ENCODE results near the gene DNAJB11. TPM values are rescaled to one million over a fixed set of nuclear protein-coding genes. Genes with fewer than 3 reads are reported as not detected.
A peak's percentile ranks its signal among the peaks of the same experiment; 100 is the strongest.
"Not testable (repeated sequence)": the region's sequence is repeated elsewhere in the genome, so short reads cannot be mapped to it uniquely, and the experiment has no call there.

DNAJB11 gene
- total RNA-seq, 2 experiments from 2014 or later, result 36.9 to 39.5 TPM

- Mint-ChIP-seq H3K9me3 (no peaks in the 10 kb centered on the region), H3K4me1 (ENCODE audit: low read depth) (peaks cover 62% of the 10 kb centered on the region), H3K36me3 (peaks cover 24% of the 10 kb centered on the region), H3K4me3 (no peak overlapping the region), H3K27ac (no peak overlapping the region), H3K27me3 (no peaks in the 10 kb centered on the region)
- ChIA-PET CTCF (interaction anchor here (0.6 to 4.8 kb wide), 2 partner anchors 24 to 621 kb away, joined by 4 to 14 read pairs; no protein-coding TSS in a partner anchor), POLR2A (no interaction called here)
- intact Hi-C loops (cut with micrococcal nuclease), result no loop called here
- DNase-seq, result no peak
Measured at GRCh38 chr3:186564586-186564985, 5.9 kb upstream of the DNAJB11 start.

GRCh38 chr3:186566772-186567071 is 3.8 kb upstream of the DNAJB11 start:
- H3K27me3 Mint-ChIP-seq, result no peaks in the 10 kb centered on the region
- CTCF ChIA-PET, result interaction anchor here (1.3 to 9.2 kb wide), 5 partner anchors 26 to 623 kb away, joined by 3 to 85 read pairs (median 6); partner anchors contain the start of gene AHSG
- POLR2A ChIA-PET, result interaction anchor here (1.0 to 2.6 kb wide), 4 partner anchors 30 to 629 kb away, joined by 3 to 11 read pairs (median 6); partner anchors contain the start of genes EIF4A2 and TRA2B
- H3K4me1 Mint-ChIP-seq (ENCODE audit: low read depth), result peaks cover 59% of the 10 kb centered on the region
- intact Hi-C loops (cut with micrococcal nuclease), result loop anchor here (1.0 to 5.0 kb wide), 3 partner anchors 48 to 461 kb away; partner anchors contain the start of gene RFC4
- peak overlapping the region; percentile 89 for H3K4me3 Mint-ChIP-seq
- DNase-seq, result no peak
- H3K36me3 Mint-ChIP-seq, result peaks cover 16% of the 10 kb centered on the region
- H3K9me3 Mint-ChIP-seq, result no peaks in the 10 kb centered on the region
- H3K27ac Mint-ChIP-seq, result peak overlapping the region; percentile 86

- Mint-ChIP-seq H3K9me3 (no peaks in the 10 kb centered on the region), H3K4me1 (ENCODE audit: low read depth) (peaks cover 57% of the 10 kb centered on the region), H3K27ac (peak within 1 kb of the TSS; percentile 86), H3K36me3 (peaks cover 14% of the 10 kb centered on the region), H3K27me3 (no peaks in the 10 kb centered on the region), H3K4me3 (peak within 1 kb of the TSS; percentile 89)
- ChIA-PET POLR2A (interaction anchor here (1.1 to 2.6 kb wide), 6 partner anchors 27 to 630 kb away, joined by 3 to 11 read pairs (median 5); partner anchors contain the start of genes EIF4A2 and TRA2B), CTCF (interaction anchor here (0.6 to 9.2 kb wide), 5 partner anchors 48 to 624 kb away, joined by 3 to 85 read pairs (median 4); partner anchors contain the start of gene AHSG)
- peak; percentile 96 for DNase-seq
- intact Hi-C loops (cut with micrococcal nuclease), result loop anchor here (1.0 to 5.0 kb wide), 3 partner anchors 48 to 460 kb away; partner anchors contain the start of gene RFC4
Measured at GRCh38 chr3:186567072-186567921, 3.2 kb upstream of the DNAJB11 start, which contains the start of gene TBCCD1. TBCCD1 (minus strand) TSS chr3:186567339; CDS start chr3:186564329, 3,010 bp downstream.

- peaks cover 50% of the 10 kb centered on the region for H3K4me1 Mint-ChIP-seq (ENCODE audit: low read depth)
- ChIA-PET POLR2A (interaction anchor here (0.6 to 3.8 kb wide), 12 partner anchors 9 to 632 kb away, joined by 3 to 49 read pairs (median 4); partner anchors contain the start of genes EIF4A2 and TRA2B), CTCF (interaction anchor here (0.8 to 9.2 kb wide), 7 partner anchors 18 to 631 kb away, joined by 3 to 85 read pairs (median 3); partner anchors contain the start of genes AHSG and TRA2B)
- intact Hi-C loops (cut with micrococcal nuclease), result loop anchor here (5.0 kb wide), 1 partner anchor 458 kb away; no protein-coding TSS in a partner anchor
- H3K9me3 Mint-ChIP-seq, H3K27me3 Mint-ChIP-seq, DNase-seq: not testable (repeated sequence)
- H3K4me3 Mint-ChIP-seq, result peak overlapping the region; percentile 95
- peak overlapping the region; percentile 91 for H3K27ac Mint-ChIP-seq
- peaks cover 19% of the 10 kb centered on the region for H3K36me3 Mint-ChIP-seq
Measured at GRCh38 chr3:186569361-186569760, 1.2 kb upstream of the DNAJB11 start.

DNA sequence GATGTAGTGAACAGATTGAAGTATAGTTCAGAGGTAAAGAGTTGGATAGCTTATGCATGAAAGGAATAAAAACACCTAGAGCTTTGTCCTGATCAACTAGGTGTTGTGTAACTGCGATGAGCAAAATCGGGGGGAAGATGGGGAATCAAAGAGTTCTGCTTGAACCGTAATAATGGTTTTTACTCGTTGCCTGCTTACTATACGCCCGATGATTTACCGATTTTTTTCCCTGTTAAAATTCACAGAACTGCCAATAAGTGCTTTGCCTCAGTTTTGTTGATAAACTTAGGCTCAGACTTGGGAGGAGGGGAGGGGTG is 783 bp upstream of the DNAJB11 start:
- ChIA-PET CTCF (interaction anchor here (0.8 to 9.2 kb wide), 13 partner anchors 11 to 632 kb away, joined by 3 to 85 read pairs (median 3); partner anchors contain the start of genes AHSG and TRA2B), POLR2A (interaction anchor here (0.8 to 3.8 kb wide), 16 partner anchors 11 to 632 kb away, joined by 3 to 49 read pairs (median 6); partner anchors contain the start of genes EIF4A2, ETV5 and TRA2B)
- Mint-ChIP-seq H3K27ac (peak overlapping the region; percentile 91), H3K27me3 (no peaks in the 10 kb centered on the region), H3K4me1 (ENCODE audit: low read depth) (peaks cover 50% of the 10 kb centered on the region), H3K36me3 (peaks cover 22% of the 10 kb centered on the region), H3K9me3 (no peaks in the 10 kb centered on the region), H3K4me3 (peak overlapping the region; percentile 95)
- intact Hi-C loops (cut with micrococcal nuclease), result loop anchor here (1.0 to 5.0 kb wide), 6 partner anchors 21 to 982 kb away; partner anchors contain the start of genes EIF4A2, SENP2 and TRA2B
- no peak for DNase-seq

- peaks cover 29% of the 10 kb centered on the region for H3K36me3 Mint-ChIP-seq
- no peaks in the 10 kb centered on the region for H3K9me3 Mint-ChIP-seq
- ChIA-PET POLR2A (interaction anchor here (0.8 to 3.8 kb wide), 12 partner anchors 13 to 639 kb away, joined by 3 to 49 read pairs (median 8); partner anchors contain the start of genes EIF4A2, ETV5, RPL39L and TRA2B), CTCF (interaction anchor here (0.7 to 9.2 kb wide), 6 partner anchors 35 to 628 kb away, joined by 3 to 85 read pairs (median 4); partner anchors contain the start of gene AHSG)
- H3K4me3 Mint-ChIP-seq, result peak overlapping the region; percentile 95
- H3K4me1 Mint-ChIP-seq (ENCODE audit: low read depth), result peaks cover 44% of the 10 kb centered on the region
- no peak for DNase-seq
- no peaks in the 10 kb centered on the region for H3K27me3 Mint-ChIP-seq
- intact Hi-C loops (cut with micrococcal nuclease), result loop anchor here (1.0 to 5.0 kb wide), 5 partner anchors 19 to 984 kb away; partner anchors contain the start of genes EIF4A2, SENP2 and TRA2B
- H3K27ac Mint-ChIP-seq, result peak overlapping the region; percentile 91
Measured at GRCh38 chr3:186570941-186571643, 572 bp downstream of the DNAJB11 start.

DNA sequence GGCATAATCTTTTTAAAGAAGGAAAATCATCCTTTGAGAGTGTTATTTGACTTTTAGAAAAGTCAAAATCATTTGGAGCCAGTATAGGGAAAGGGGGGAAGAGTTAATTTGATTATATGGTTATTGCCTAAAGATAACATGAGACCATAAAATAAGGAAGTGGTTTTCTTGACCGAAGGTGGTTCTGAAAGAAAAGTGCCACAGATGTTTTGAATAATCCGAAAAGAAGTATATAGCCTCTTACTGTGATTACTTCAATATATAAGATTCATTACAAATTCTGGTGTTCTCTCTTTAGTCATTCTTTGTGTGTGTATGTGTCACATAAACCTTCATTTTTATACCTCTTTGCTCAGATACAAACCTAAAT is 1.1 kb downstream of the DNAJB11 start:
- Mint-ChIP-seq H3K9me3 (no peaks in the 10 kb centered on the region), H3K27me3 (no peaks in the 10 kb centered on the region), H3K36me3 (peaks cover 29% of the 10 kb centered on the region), H3K4me1 (ENCODE audit: low read depth) (peaks cover 43% of the 10 kb centered on the region), H3K4me3 (peak overlapping the region; percentile 95), H3K27ac (peak overlapping the region; percentile 91)
- DNase-seq, result no peak
- intact Hi-C loops (cut with micrococcal nuclease), result loop anchor here (2.0 to 5.0 kb wide), 2 partner anchors 45 to 984 kb away; partner anchors contain the start of gene SENP2
- ChIA-PET CTCF (interaction anchor here (0.7 to 9.2 kb wide), 3 partner anchors 31 to 588 kb away, joined by 3 to 85 read pairs (median 5); partner anchors contain the start of gene AHSG), POLR2A (interaction anchor here (1.1 to 3.8 kb wide), 7 partner anchors 12 to 640 kb away, joined by 3 to 49 read pairs (median 12); partner anchors contain the start of genes EIF4A2 and TRA2B)

DNA sequence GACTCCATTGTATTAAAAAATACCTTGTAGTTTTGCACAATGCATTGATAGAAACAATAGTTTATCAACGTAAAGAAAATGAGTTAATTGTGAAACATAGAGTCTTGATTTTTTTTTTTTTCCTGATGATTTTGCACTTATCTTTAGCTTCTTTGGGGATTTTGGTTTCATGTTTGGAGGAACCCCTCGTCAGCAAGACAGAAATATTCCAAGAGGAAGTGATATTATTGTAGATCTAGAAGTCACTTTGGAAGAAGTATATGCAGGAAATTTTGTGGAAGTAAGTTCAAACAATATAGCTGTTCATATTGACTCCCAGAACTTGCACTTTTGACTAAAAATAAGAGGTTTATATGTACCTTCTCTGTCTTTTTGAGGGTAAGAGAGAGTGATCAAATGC is 7.0 kb downstream of the DNAJB11 start:
- Mint-ChIP-seq H3K9me3 (no peaks in the 10 kb centered on the region), H3K27me3 (no peaks in the 10 kb centered on the region), H3K4me1 (ENCODE audit: low read depth) (peaks cover 18% of the 10 kb centered on the region), H3K27ac (no peak overlapping the region), H3K36me3 (peaks cover 41% of the 10 kb centered on the region), H3K4me3 (no peak overlapping the region)
- ChIA-PET CTCF (interaction anchor here (1.2 to 1.4 kb wide), 3 partner anchors 10 to 39 kb away, joined by 3 to 7 read pairs (median 6); no protein-coding TSS in a partner anchor), POLR2A (no interaction called here)
- no peak for DNase-seq
- intact Hi-C loops (cut with micrococcal nuclease), result no loop called here

- peaks cover 43% of the 10 kb centered on the region for H3K36me3 Mint-ChIP-seq
- no peak overlapping the region for H3K27ac Mint-ChIP-seq
- H3K4me3 Mint-ChIP-seq, result no peak overlapping the region
- POLR2A ChIA-PET, result interaction anchor here (1.7 kb wide), 1 partner anchor 11 kb away, joined by 5 read pairs; the partner anchor contains the start of gene DNAJB11
- DNase-seq, result no peak
- no peaks in the 10 kb centered on the region for H3K9me3 Mint-ChIP-seq
- CTCF ChIA-PET, result interaction anchor here (0.6 to 1.3 kb wide), 4 partner anchors 11 to 193 kb away, joined by 3 to 4 read pairs (median 3); partner anchors contain the start of gene DNAJB11
- H3K27me3 Mint-ChIP-seq, result no peaks in the 10 kb centered on the region
- H3K4me1 Mint-ChIP-seq (ENCODE audit: low read depth), result peaks cover 4% of the 10 kb centered on the region
- intact Hi-C loops (cut with micrococcal nuclease), result no loop called here
Measured at GRCh38 chr3:186580785-186581184, 10.3 kb downstream of the DNAJB11 start.

- H3K4me3 Mint-ChIP-seq, result no peak overlapping the region
- H3K36me3 Mint-ChIP-seq, result peaks cover 39% of the 10 kb centered on the region
- H3K4me1 Mint-ChIP-seq (ENCODE audit: low read depth), result peaks cover 2% of the 10 kb centered on the region
- no peaks in the 10 kb centered on the region for H3K27me3 Mint-ChIP-seq
- ChIA-PET CTCF (interaction anchor here (0.8 kb wide), 2 partner anchors 32 to 42 kb away, joined by 3 read pairs; no protein-coding TSS in a partner anchor), POLR2A (interaction anchor here (2.6 kb wide), 1 partner anchor 12 kb away, joined by 10 read pairs; the partner anchor contains the start of gene DNAJB11)
- H3K27ac Mint-ChIP-seq, result no peak overlapping the region
- no peak for DNase-seq
- H3K9me3 Mint-ChIP-seq, result no peaks in the 10 kb centered on the region
- intact Hi-C loops (cut with micrococcal nuclease), result no loop called here
Measured at GRCh38 chr3:186582541-186582940, 12.0 kb downstream of the DNAJB11 start.

GRCh38 chr3:186583831-186584230 is 13.3 kb downstream of the DNAJB11 start:
- no peaks in the 10 kb centered on the region for H3K9me3 Mint-ChIP-seq
- no peak overlapping the region for H3K4me3 Mint-ChIP-seq
- intact Hi-C loops (cut with micrococcal nuclease), result no loop called here
- no peak for DNase-seq
- peaks cover 6% of the 10 kb centered on the region for H3K4me1 Mint-ChIP-seq (ENCODE audit: low read depth)
- H3K27ac Mint-ChIP-seq, result no peak overlapping the region
- H3K27me3 Mint-ChIP-seq, result no peaks in the 10 kb centered on the region
- ChIA-PET CTCF (interaction anchor here (0.6 to 1.8 kb wide), 4 partner anchors 11 to 237 kb away, joined by 3 to 6 read pairs (median 4); no protein-coding TSS in a partner anchor), POLR2A (interaction anchor here (2.6 kb wide), 1 partner anchor 13 kb away, joined by 10 read pairs; the partner anchor contains the start of gene DNAJB11)
- peaks cover 34% of the 10 kb centered on the region for H3K36me3 Mint-ChIP-seq
